Panc1 (cell line): ENCODE measurements around the gene MXD4. TPM values are rescaled to one million over a fixed set of nuclear protein-coding genes. Genes with fewer than 3 reads are reported as not detected.

Source experiments
- ATAC-seq: fragments of 200-7000 bp; cut with Tn5 transposase; 2 replicates; pipeline ENCODE4 v1.9.1; 2020; ENCODE audit warnings: mild to moderate bottlenecking, moderate library complexity
- BruUV-seq: library from RNA; stranded (reverse); fragments of 400-500 nt; replicated peaks from 2 replicates; lab custom pipeline; 2021; lab: Mats Ljungman, UMichigan
- CTCF ChIA-PET: fragments of 300-600 bp; sonication (Branson Sonifier 250); formaldehyde crosslinking; loops from one replicate; lab custom pipeline; 2022; ENCODE audit warnings: antibody characterized with exemption; lab: Charles Lee
- POLR2A ChIA-PET: fragments of 300-600 bp; sonication (Branson Sonifier 250); formaldehyde crosslinking; loops from one replicate; lab custom pipeline; 2022; ENCODE audit warnings: antibody characterized with exemption; lab: Charles Lee
- DNase-seq: peaks from one replicate; pipeline ENCODE4 v3.0.0-alpha.2; 2010; ENCODE audit warnings: low read depth, low spot score
- H3K27ac ChIP-seq: 2 replicates; pipeline ENCODE4 v1.5.1; 2011; ENCODE audit warnings: mild to moderate bottlenecking, low read length, inconsistent platforms
- H3K27me3 ChIP-seq: fragments of 200-500 bp; sonication (Bioruptor generic); 2 replicates; pipeline ENCODE4 v1.6.0; 2014; ENCODE audit warnings: low read length, inconsistent platforms; ENCODE audit not compliant: control insufficient read depth, insufficient read depth
- H3K36me3 ChIP-seq: fragments of 200-500 bp; sonication (Bioruptor generic); 2 replicates; pipeline ENCODE4 v1.5.1; 2014; ENCODE audit warnings: inconsistent platforms, mild to moderate bottlenecking, low read length, moderate library complexity; ENCODE audit not compliant: control insufficient read depth, insufficient read depth
- H3K4me1 ChIP-seq: 2 replicates; pipeline ENCODE4 v1.5.1; 2011; ENCODE audit warnings: inconsistent platforms, mild to moderate bottlenecking, low read length, moderate library complexity; ENCODE audit not compliant: control insufficient read depth, insufficient read depth
- H3K4me3 ChIP-seq, 2 experiments: 2 replicates each; pipeline ENCODE4 v1.5.1; 2011 to 2012; ENCODE audit warnings: low read depth in 2 of 2, low read length in 2 of 2, mild to moderate bottlenecking in 2 of 2, inconsistent platforms in 1 of 2, moderate library complexity in 1 of 2
- H3K9me3 ChIP-seq: fragments of 200-500 bp; sonication (Bioruptor generic); 2 replicates; pipeline ENCODE4 v1.5.1; 2014; ENCODE audit warnings: low read depth, mild to moderate bottlenecking, inconsistent platforms, low read length, moderate library complexity; ENCODE audit not compliant: control insufficient read depth, insufficient read depth
- POLR2AphosphoS5 ChIP-seq: IDR thresholded peaks from 2 replicates; pipeline ENCODE4 v1.6.1; 2012; ENCODE audit warnings: mild to moderate bottlenecking, low read depth, low read length, moderate library complexity
- SIN3A ChIP-seq: IDR thresholded peaks from 2 replicates; pipeline ENCODE4 v1.6.1; 2012; ENCODE audit warnings: low read depth, mild to moderate bottlenecking, low read length, moderate library complexity, borderline replicate concordance; ENCODE audit not compliant: insufficient read depth
- TCF7L2 ChIP-seq: IDR thresholded peaks from 2 replicates; pipeline ENCODE4 v1.6.1; 2011; ENCODE audit warnings: mild to moderate bottlenecking, low read depth, low read length, inconsistent platforms
- in situ Hi-C: cut with HindIII; loops from 2 replicates; pipeline ENCODE4 v1.10.0; 2016; ENCODE audit warnings: low sequenced_read_pairs, low pct_unique_long_range_greater_than_20kb
- intact Hi-C: fragments of 100-400 bp; cut with micrococcal nuclease; formaldehyde crosslinking; loops from one replicate; pipeline ENCODE4 v1.10.0; 2022; ENCODE audit not compliant: unreplicated experiment
- total RNA-seq: library from RNA; stranded (reverse); gene quantifications from one replicate; pipeline ENCODE4 v1.2.1, GENCODE V29; 2021; ENCODE audit not compliant: unreplicated experiment
- TF ChIP-seq, protein P1 (sequence below): fragments of 450-650 bp; IDR thresholded peaks from 2 replicates; pipeline ENCODE4 v1.5.1; 2017; ENCODE audit warnings: mild to moderate bottlenecking
- TF ChIP-seq, protein P2 (sequence below), 2 experiments: IDR thresholded peaks; 2 replicates each; pipeline ENCODE4 v1.6.1; 2011 to 2012; ENCODE audit warnings: low read depth in 2 of 2, control low read depth in 1 of 2, low read length in 1 of 2, mild to moderate bottlenecking in 1 of 2, moderate library complexity in 1 of 2; ENCODE audit not compliant: insufficient read depth in 1 of 2

Gene MXD4
- total RNA-seq, 1 experiment from 2014 or later: 32.7 TPM

DNA sequence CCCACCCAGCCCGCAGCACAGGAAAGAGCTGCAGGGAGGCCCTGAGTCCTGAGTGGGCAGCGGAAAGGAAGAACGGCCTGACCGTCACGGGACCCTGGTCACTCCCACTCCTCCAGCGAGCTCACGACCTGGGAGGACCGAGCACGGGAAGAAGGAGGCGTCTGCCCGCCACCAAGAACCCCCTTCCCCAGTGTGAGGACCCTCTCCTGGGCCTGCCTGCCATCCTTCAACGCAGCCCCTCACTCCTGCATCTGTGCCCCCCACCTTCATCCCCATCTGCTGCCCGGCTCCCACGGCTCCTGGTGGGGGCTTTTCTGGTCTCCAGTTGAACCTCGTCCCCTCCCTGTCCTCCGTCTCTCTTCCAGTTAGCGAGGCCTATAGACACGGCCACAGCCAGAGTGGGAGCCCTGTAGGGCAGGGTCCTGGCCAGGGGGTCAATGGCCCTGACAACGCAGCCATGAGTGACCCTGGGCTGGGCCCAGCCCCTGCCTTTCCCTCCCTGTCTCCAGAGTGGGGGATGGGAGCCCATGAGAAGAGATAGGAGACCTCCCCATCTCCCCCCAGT lies 41.3 kb upstream of the MXD4 start:
- BruUV-seq: no TSS peak
- intact Hi-C loops: no loop called here
- DNase-seq (no peak), ATAC-seq (no peak)
- H3K36me3 ChIP-seq: no peaks in the 10 kb centered on the region
- no peaks in the 10 kb centered on the region for H3K27me3 ChIP-seq
- H3K9me3 ChIP-seq: no peaks in the 10 kb centered on the region
- no peaks in the 10 kb centered on the region for H3K4me1 ChIP-seq
- TF ChIP-seq SIN3A: no peak
- TF ChIP-seq, protein P1, sequence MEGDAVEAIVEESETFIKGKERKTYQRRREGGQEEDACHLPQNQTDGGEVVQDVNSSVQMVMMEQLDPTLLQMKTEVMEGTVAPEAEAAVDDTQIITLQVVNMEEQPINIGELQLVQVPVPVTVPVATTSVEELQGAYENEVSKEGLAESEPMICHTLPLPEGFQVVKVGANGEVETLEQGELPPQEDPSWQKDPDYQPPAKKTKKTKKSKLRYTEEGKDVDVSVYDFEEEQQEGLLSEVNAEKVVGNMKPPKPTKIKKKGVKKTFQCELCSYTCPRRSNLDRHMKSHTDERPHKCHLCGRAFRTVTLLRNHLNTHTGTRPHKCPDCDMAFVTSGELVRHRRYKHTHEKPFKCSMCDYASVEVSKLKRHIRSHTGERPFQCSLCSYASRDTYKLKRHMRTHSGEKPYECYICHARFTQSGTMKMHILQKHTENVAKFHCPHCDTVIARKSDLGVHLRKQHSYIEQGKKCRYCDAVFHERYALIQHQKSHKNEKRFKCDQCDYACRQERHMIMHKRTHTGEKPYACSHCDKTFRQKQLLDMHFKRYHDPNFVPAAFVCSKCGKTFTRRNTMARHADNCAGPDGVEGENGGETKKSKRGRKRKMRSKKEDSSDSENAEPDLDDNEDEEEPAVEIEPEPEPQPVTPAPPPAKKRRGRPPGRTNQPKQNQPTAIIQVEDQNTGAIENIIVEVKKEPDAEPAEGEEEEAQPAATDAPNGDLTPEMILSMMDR: no peak
- no peak for TF ChIP-seq TCF7L2
- TF ChIP-seq, protein P2, sequence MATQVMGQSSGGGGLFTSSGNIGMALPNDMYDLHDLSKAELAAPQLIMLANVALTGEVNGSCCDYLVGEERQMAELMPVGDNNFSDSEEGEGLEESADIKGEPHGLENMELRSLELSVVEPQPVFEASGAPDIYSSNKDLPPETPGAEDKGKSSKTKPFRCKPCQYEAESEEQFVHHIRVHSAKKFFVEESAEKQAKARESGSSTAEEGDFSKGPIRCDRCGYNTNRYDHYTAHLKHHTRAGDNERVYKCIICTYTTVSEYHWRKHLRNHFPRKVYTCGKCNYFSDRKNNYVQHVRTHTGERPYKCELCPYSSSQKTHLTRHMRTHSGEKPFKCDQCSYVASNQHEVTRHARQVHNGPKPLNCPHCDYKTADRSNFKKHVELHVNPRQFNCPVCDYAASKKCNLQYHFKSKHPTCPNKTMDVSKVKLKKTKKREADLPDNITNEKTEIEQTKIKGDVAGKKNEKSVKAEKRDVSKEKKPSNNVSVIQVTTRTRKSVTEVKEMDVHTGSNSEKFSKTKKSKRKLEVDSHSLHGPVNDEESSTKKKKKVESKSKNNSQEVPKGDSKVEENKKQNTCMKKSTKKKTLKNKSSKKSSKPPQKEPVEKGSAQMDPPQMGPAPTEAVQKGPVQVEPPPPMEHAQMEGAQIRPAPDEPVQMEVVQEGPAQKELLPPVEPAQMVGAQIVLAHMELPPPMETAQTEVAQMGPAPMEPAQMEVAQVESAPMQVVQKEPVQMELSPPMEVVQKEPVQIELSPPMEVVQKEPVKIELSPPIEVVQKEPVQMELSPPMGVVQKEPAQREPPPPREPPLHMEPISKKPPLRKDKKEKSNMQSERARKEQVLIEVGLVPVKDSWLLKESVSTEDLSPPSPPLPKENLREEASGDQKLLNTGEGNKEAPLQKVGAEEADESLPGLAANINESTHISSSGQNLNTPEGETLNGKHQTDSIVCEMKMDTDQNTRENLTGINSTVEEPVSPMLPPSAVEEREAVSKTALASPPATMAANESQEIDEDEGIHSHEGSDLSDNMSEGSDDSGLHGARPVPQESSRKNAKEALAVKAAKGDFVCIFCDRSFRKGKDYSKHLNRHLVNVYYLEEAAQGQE (IDR thresholded peaks at IDR 0.05; ENCODE audit: insufficient read depth in 1 of 2, low read depth in 2 of 2, low read length in 1 of 2): no peak
- TF ChIP-seq POLR2AphosphoS5: no peak
- ChIA-PET POLR2A (no interaction called here), CTCF (no interaction called here)
- in situ Hi-C loops: no loop called here
- H3K27ac ChIP-seq: no peak overlapping the region
- no peak overlapping the region for H3K4me3 ChIP-seq

DNA sequence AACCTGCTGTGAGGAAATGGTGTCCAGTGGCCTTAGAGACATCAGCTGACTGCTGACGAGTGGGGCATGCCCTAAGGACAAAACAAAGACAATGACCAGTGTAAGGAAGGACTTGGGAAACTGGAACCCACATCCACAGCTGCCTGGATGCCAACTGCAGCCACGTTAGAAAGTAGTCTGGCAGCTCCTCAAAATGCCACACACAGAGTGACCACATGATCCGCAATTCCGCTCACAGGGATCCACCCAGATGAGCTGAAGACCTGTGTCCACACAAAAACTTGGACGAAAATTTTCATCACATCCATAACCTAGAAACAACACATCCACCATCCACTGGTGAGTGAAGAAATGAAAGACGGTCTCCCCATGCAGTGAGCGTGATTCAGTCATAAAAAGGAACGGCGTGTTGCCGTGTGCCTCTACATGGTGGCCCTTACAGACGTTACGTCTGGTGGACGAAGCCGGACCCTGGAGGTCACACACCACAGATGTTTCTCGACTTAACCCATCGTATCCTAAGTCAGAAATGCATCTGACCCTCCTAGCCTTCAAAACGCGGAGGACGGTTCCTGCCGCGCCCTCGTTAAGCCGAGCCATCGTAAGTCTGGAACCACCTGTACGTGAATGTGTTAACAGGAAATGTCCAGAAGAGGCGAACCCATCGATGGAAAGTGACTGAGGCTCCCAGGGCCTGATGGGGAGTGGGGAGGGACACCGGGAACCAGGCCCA lies 40.6 kb upstream of the MXD4 start:
- no peaks in the 10 kb centered on the region for H3K36me3 ChIP-seq
- no peaks in the 10 kb centered on the region for H3K4me1 ChIP-seq
- H3K27me3 ChIP-seq: no peaks in the 10 kb centered on the region
- intact Hi-C loops (no loop called here), in situ Hi-C loops (no loop called here)
- ChIA-PET CTCF (no interaction called here), POLR2A (no interaction called here)
- BruUV-seq: no TSS peak
- TF ChIP-seq, protein P1: no peak
- no peak for TF ChIP-seq POLR2AphosphoS5
- TF ChIP-seq SIN3A: no peak
- TF ChIP-seq, protein P2 (IDR thresholded peaks at IDR 0.05; ENCODE audit: insufficient read depth in 1 of 2, low read depth in 2 of 2, low read length in 1 of 2): no peak
- TF ChIP-seq TCF7L2: no peak
- no peak overlapping the region for H3K4me3 ChIP-seq
- H3K27ac ChIP-seq: no peak overlapping the region
- H3K9me3 ChIP-seq: no peaks in the 10 kb centered on the region
- DNase-seq (no peak), ATAC-seq (no peak)
